ENCODE data around the gene CTNNBL1. TPM values are rescaled to one million over a fixed set of nuclear protein-coding genes. Genes with fewer than 3 reads are reported as not detected.

The CTNNBL1 gene
- total and polyA plus RNA-seq, 2 of the 4 experiments (the other 2 are of a cell fraction): 29.9 to 34.1 TPM

- H3K14ac ChIP-seq (replicated peaks; ENCODE audit: low read depth, low read length): no peak overlapping the region
- TF ChIP-seq FOS (IDR thresholded peaks at IDR 0.05; ENCODE audit: low read depth, low read length): no peak
- TF ChIP-seq CEBPB (IDR thresholded peaks at IDR 0.05; ENCODE audit: low read depth, low read length): no peak
- TF ChIP-seq RCOR1 (IDR thresholded peaks at IDR 0.05; ENCODE audit: insufficient replicate concordance, low read length): no peak
- TF ChIP-seq MXI1 (IDR thresholded peaks at IDR 0.05; ENCODE audit: borderline replicate concordance, low read depth, low read length): no peak
- TF ChIP-seq POLR2A (IDR thresholded peaks at IDR 0.05; ENCODE audit: low read depth, low read length): no peak
- no peak for TF ChIP-seq RFX5 (IDR thresholded peaks at IDR 0.05; ENCODE audit: low read depth, low read length)
- no peak for TF ChIP-seq CHD1 (IDR thresholded peaks at IDR 0.05; ENCODE audit: low read depth, low read length)
- TF ChIP-seq ELK1 (IDR thresholded peaks at IDR 0.05; ENCODE audit: borderline replicate concordance, low read depth, low read length): no peak
- TF ChIP-seq NFE2L2 (IDR thresholded peaks at IDR 0.05; ENCODE audit: low read depth, low read length): no peak
- dilution Hi-C loops (cut with HindIII; ENCODE audit: low sequenced_read_pairs, unreplicated experiment): no loop called here
- no peak overlapping the region for H3K4ac ChIP-seq (ENCODE audit: low read depth, low read length)
- no peak overlapping the region for H2BK120ac ChIP-seq (ENCODE audit: low read depth, low read length)
- ATAC-seq (ENCODE audit: low read depth) (no peak), DNase-seq (no peak)
- no peak overlapping the region for H2AFZ ChIP-seq (replicated peaks; ENCODE audit: low read length, poor library complexity)
- no peaks in the 10 kb centered on the region for H3K27me3 ChIP-seq (ENCODE audit: control insufficient read depth, insufficient read depth, low read length)
- no peaks in the 10 kb centered on the region for H3K4me1 ChIP-seq (ENCODE audit: control insufficient read depth, insufficient read depth, low read length)
- H4K91ac ChIP-seq (ENCODE audit: insufficient read depth, low read depth, low read length): no peak overlapping the region
- H3K79me1 ChIP-seq (ENCODE audit: low read depth in 1 of 2, low read length in 2 of 2): peaks cover 0 to 5% of the 10 kb centered on the region in 2 experiments; a peak in 1 of 4 replicates
- no peak overlapping the region for H3K4me3 ChIP-seq (ENCODE audit: insufficient read depth, low read depth, low read length)
- intact Hi-C loops (cut with micrococcal nuclease): no loop called here
- no CpG with 5 or more reads among the region's 1 CpG for WGBS, 2 experiments (ENCODE audit: extremely low coverage in 2 of 2, insufficient read length in 1 of 2)
- H3K27ac ChIP-seq (ENCODE audit: insufficient read depth, low read length): no peak overlapping the region
- no peak overlapping the region for H2AK9ac ChIP-seq (replicated peaks; ENCODE audit: low read depth, low read length, poor library complexity)
- BruUV-seq (replicated peaks): no TSS peak
- H3K56ac ChIP-seq (ENCODE audit: extremely low read depth, insufficient read depth, low read length): no peak overlapping the region
- H2BK20ac ChIP-seq (ENCODE audit: low read depth, low read length): no peak overlapping the region
- ChIA-PET CTCF (no interaction called here), POLR2A (ENCODE audit: unreplicated experiment) (no interaction called here)
- no peak overlapping the region for H3K4me2 ChIP-seq (ENCODE audit: low read depth, low read length)
- no peak overlapping the region for H2AK5ac ChIP-seq (ENCODE audit: low read depth, low read length)
- H3K18ac ChIP-seq (ENCODE audit: low read depth, low read length): no peak overlapping the region
- in situ Hi-C loops (cut with MboI; ENCODE audit: low sequenced_read_pairs): no loop called here
- H3K9me3 ChIP-seq (ENCODE audit: control insufficient read depth, insufficient read depth, low read length): no peaks in the 10 kb centered on the region
- no peak overlapping the region for H3K23ac ChIP-seq (ENCODE audit: low read depth, low read length)
- H4K20me1 ChIP-seq (ENCODE audit: insufficient read depth, low read length): no peaks in the 10 kb centered on the region
- no peak overlapping the region for H2BK15ac ChIP-seq (ENCODE audit: low read depth, low read length)
- H3K9me1 ChIP-seq (ENCODE audit: insufficient read depth, low read length): peaks cover 5% of the 10 kb centered on the region; the same call in 1 of the 2 replicates
- no peak overlapping the region for H2BK5ac ChIP-seq (ENCODE audit: low read depth, low read length, poor library complexity, severe bottlenecking)
- H3K9ac ChIP-seq (ENCODE audit: low read depth, low read length): no peak overlapping the region
- H4K8ac ChIP-seq (ENCODE audit: low read depth in 2 of 2, low read length in 2 of 2): no peak overlapping the region
- peaks cover 8% of the 10 kb centered on the region for H3K36me3 ChIP-seq (ENCODE audit: control insufficient read depth, insufficient read depth, low read length)
- H4K5ac ChIP-seq (ENCODE audit: low read depth, low read length): no peak overlapping the region
Measured at GRCh38 chr20:37789408-37789807, 95.6 kb downstream of the CTNNBL1 start.
